OCI-LY7 (cell line): Measurements from ENCODE around the gene ACSS1. TPM values are rescaled to one million over a fixed set of nuclear protein-coding genes. Genes with fewer than 3 reads are reported as not detected.

ENCODE experiments used
- BruUV-seq: library from RNA; stranded (reverse); fragments of 400-500 nt; replicated peaks from 2 replicates; lab custom pipeline; 2021; lab: Mats Ljungman, UMichigan
- CTCF ChIA-PET: fragments of 300-600 bp; sonication (Branson Sonifier 250); formaldehyde crosslinking; loops from one replicate; lab custom pipeline; 2022; ENCODE audit warnings: antibody characterized with exemption; ENCODE audit not compliant: unreplicated experiment; lab: Charles Lee
- POLR2A ChIA-PET: fragments of 300-600 bp; sonication (Branson Sonifier 250); formaldehyde crosslinking; loops from one replicate; lab custom pipeline; 2022; ENCODE audit warnings: antibody characterized with exemption; lab: Charles Lee
- DNase-seq: peaks from one replicate; pipeline ENCODE4 v3.0.0-alpha.2; 2015; ENCODE audit warnings: low spot score
- H2AFZ ChIP-seq: fragments of 200-600 bp; sonication (generic), shearing (Covaris generic); 2 replicates; pipeline ENCODE4 v1.6.1; 2014; ENCODE audit warnings: mild to moderate bottlenecking, antibody characterized with exemption, low read length, moderate library complexity
- H3K27ac ChIP-seq: fragments of 200-600 bp; sonication (generic); 2 replicates; pipeline ENCODE4 v1.5.1; 2014; ENCODE audit warnings: mixed run types, low read depth, mild to moderate bottlenecking, moderate library complexity, low read length, inconsistent platforms; ENCODE audit not compliant: poor library complexity, severe bottlenecking
- H3K36me3 ChIP-seq: fragments of 200-600 bp; sonication (generic); 2 replicates; pipeline ENCODE4 v1.6.1; 2014; ENCODE audit warnings: mild to moderate bottlenecking, antibody characterized with exemption, low read length, moderate library complexity, mixed read lengths; ENCODE audit not compliant: insufficient read depth
- H3K4me1 ChIP-seq: fragments of 200-600 bp; sonication (generic); 2 replicates; pipeline ENCODE4 v1.5.1; 2014; ENCODE audit warnings: mild to moderate bottlenecking, low read length; ENCODE audit not compliant: insufficient read depth, poor library complexity, severe bottlenecking
- H3K4me2 ChIP-seq: fragments of 200-600 bp; sonication (generic); 2 replicates; pipeline ENCODE4 v1.6.1; 2014; ENCODE audit warnings: mild to moderate bottlenecking, low read length
- H3K4me3 ChIP-seq: fragments of 200-600 bp; sonication (generic); 2 replicates; pipeline ENCODE4 v1.5.1; 2014; ENCODE audit warnings: mild to moderate bottlenecking, low read depth, low read length; ENCODE audit not compliant: poor library complexity, severe bottlenecking
- H3K79me2 ChIP-seq: fragments of 200-600 bp; sonication (generic); 2 replicates; pipeline ENCODE4 v1.6.1; 2016; ENCODE audit warnings: low read depth, mild to moderate bottlenecking, low read length, moderate library complexity, mixed read lengths; ENCODE audit not compliant: insufficient read depth
- H3K9me2 ChIP-seq: fragments of 200-600 bp; sonication (generic); 2 replicates; pipeline ENCODE4 v1.6.1; 2016; ENCODE audit warnings: mild to moderate bottlenecking, low read length, mixed read lengths; ENCODE audit not compliant: insufficient read depth
- H3K9me3 ChIP-seq: fragments of 200-600 bp; sonication (generic); 2 replicates; pipeline ENCODE4 v1.6.1; 2014; ENCODE audit warnings: mild to moderate bottlenecking, mixed run types, low read length, mixed read lengths
- H4K20me1 ChIP-seq: fragments of 200-600 bp; sonication (generic); 2 replicates; pipeline ENCODE4 v1.6.1; 2014; ENCODE audit warnings: mild to moderate bottlenecking, antibody characterized with exemption, low read length, moderate library complexity, mixed read lengths; ENCODE audit not compliant: insufficient read depth
- EZH2phosphoT487 ChIP-seq: fragments of 200-600 bp; sonication (generic); IDR thresholded peaks from 2 replicates; pipeline ENCODE4 v1.6.1; 2018; ENCODE audit warnings: low read depth, borderline replicate concordance, mild to moderate bottlenecking, mixed run types, antibody characterized with exemption, low read length, moderate library complexity, mixed read lengths
- intact Hi-C: fragments of 100-400 bp; cut with micrococcal nuclease; formaldehyde crosslinking; loops from one replicate; pipeline ENCODE4 v1.10.0; 2022; ENCODE audit not compliant: unreplicated experiment
- total RNA-seq, 2 experiments: library from RNA; depleted of rRNA in 1 of 2; stranded (reverse); fragments of >200 nt in 1 of 2; shearing (Covaris generic) in 1 of 2; gene quantifications; 2 replicates each; pipeline ENCODE4 v1.2.3, GENCODE V29; 2014 to 2022
- TF ChIP-seq, protein P1 (sequence below): fragments of 200-600 bp; sonication (generic); conservative IDR thresholded peaks from 2 replicates; pipeline ENCODE4 v1.5.1; 2014; ENCODE audit warnings: mild to moderate bottlenecking, antibody characterized with exemption, low read length, moderate library complexity, mixed read lengths

The ACSS1 gene
- total RNA-seq, 2 experiments from 2014 or later: 0.35 to 0.40 TPM

GRCh38 chr20:25020345-25020744 is 37.6 kb downstream of the ACSS1 start:
- H3K27ac ChIP-seq: no peak overlapping the region
- no peaks in the 10 kb centered on the region for H3K9me3 ChIP-seq
- no peaks in the 10 kb centered on the region for H3K79me2 ChIP-seq
- intact Hi-C loops: no loop called here
- BruUV-seq: no TSS peak
- no peak overlapping the region for H2AFZ ChIP-seq
- DNase-seq: no peak
- H3K4me3 ChIP-seq: no peak overlapping the region
- POLR2A ChIA-PET: no interaction called here
- H3K4me1 ChIP-seq: no peaks in the 10 kb centered on the region
- TF ChIP-seq EZH2phosphoT487: no peak
- TF ChIP-seq, protein P1, sequence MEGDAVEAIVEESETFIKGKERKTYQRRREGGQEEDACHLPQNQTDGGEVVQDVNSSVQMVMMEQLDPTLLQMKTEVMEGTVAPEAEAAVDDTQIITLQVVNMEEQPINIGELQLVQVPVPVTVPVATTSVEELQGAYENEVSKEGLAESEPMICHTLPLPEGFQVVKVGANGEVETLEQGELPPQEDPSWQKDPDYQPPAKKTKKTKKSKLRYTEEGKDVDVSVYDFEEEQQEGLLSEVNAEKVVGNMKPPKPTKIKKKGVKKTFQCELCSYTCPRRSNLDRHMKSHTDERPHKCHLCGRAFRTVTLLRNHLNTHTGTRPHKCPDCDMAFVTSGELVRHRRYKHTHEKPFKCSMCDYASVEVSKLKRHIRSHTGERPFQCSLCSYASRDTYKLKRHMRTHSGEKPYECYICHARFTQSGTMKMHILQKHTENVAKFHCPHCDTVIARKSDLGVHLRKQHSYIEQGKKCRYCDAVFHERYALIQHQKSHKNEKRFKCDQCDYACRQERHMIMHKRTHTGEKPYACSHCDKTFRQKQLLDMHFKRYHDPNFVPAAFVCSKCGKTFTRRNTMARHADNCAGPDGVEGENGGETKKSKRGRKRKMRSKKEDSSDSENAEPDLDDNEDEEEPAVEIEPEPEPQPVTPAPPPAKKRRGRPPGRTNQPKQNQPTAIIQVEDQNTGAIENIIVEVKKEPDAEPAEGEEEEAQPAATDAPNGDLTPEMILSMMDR: no peak
- H4K20me1 ChIP-seq: no peaks in the 10 kb centered on the region; the same call in 1 of the 2 replicates
- H3K9me2 ChIP-seq: no peaks in the 10 kb centered on the region
- H3K36me3 ChIP-seq: no peaks in the 10 kb centered on the region
- no peak overlapping the region for H3K4me2 ChIP-seq
- CTCF ChIA-PET: no interaction called here

- no peaks in the 10 kb centered on the region for H3K9me2 ChIP-seq
- no peak for TF ChIP-seq EZH2phosphoT487
- TF ChIP-seq, protein P1: no peak
- no TSS peak for BruUV-seq
- POLR2A ChIA-PET: interaction anchor here (1.0 kb wide), 1 partner anchor 10 kb away, joined by 5 read pairs; no protein-coding TSS in a partner anchor
- H3K9me3 ChIP-seq: no peaks in the 10 kb centered on the region
- no peaks in the 10 kb centered on the region for H3K79me2 ChIP-seq
- no peak overlapping the region for H2AFZ ChIP-seq
- H3K4me3 ChIP-seq: no peak overlapping the region
- no peaks in the 10 kb centered on the region; the same call in 1 of the 2 replicates for H4K20me1 ChIP-seq
- no peak overlapping the region for H3K4me2 ChIP-seq
- H3K27ac ChIP-seq: no peak overlapping the region
- no peak for DNase-seq
- no peaks in the 10 kb centered on the region for H3K36me3 ChIP-seq
- CTCF ChIA-PET: no interaction called here
- no peaks in the 10 kb centered on the region for H3K4me1 ChIP-seq
- intact Hi-C loops: no loop called here
These were observed 38.4 kb downstream of the ACSS1 start for GRCh38 chr20:25019381-25020155.

DNA sequence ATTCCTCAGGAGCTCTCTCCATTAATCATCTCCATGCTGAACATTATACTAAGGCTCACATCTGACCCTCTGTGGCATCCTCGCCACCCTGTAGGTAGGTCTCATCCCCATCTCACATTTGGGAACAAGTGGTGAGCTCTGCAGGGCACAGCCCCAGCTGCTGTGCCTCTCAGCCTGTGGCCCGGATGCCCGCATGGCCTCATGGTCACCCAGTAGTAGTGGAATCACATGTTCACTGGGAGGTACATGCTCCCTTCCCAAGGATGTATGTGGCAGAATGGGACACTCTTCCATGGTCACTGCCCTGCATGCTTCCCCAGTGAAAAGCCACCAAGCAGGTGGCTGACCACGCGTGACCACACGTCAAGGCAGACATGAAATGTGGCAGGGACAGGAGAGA is 39.1 kb downstream of the ACSS1 start:
- CTCF ChIA-PET: no interaction called here
- Histone ChIP-seq H3K4me3 (no peak overlapping the region), H3K9me2 (no peaks in the 10 kb centered on the region), H3K4me2 (no peak overlapping the region), H3K9me3 (no peaks in the 10 kb centered on the region), H3K79me2 (no peaks in the 10 kb centered on the region), H2AFZ (no peak overlapping the region), H3K36me3 (no peaks in the 10 kb centered on the region), H3K4me1 (no peaks in the 10 kb centered on the region), H3K27ac (no peak overlapping the region), H4K20me1 (no peaks in the 10 kb centered on the region; the same call in 1 of the 2 replicates)
- POLR2A ChIA-PET: interaction anchor here (1.0 kb wide), 1 partner anchor 10 kb away, joined by 5 read pairs; no protein-coding TSS in a partner anchor
- DNase-seq: no peak
- intact Hi-C loops: no loop called here
- BruUV-seq: no TSS peak
- no peak for TF ChIP-seq EZH2phosphoT487
- TF ChIP-seq, protein P1: no peak
